ENCODE results near the gene PTPRT.

- TF ChIP-seq POLR2A (IDR thresholded peaks at IDR 0.05; ENCODE audit: low read depth, low read length) (no peak), TAF1 (IDR thresholded peaks at IDR 0.05; ENCODE audit: borderline replicate concordance, low read depth, low read length) (no peak)
These were observed 679.0 kb downstream of the PTPRT start for GRCh38 chr20:42510686-42511085.

All from GM12892 (cell line).